HL-60 (cell line): ENCODE measurements around the gene TBCE.

Source experiments
- CTCF ChIP-seq: IDR thresholded peaks from one replicate; pipeline ENCODE4 v1.5.1; 2011; ENCODE audit warnings: low read length, control low read depth, inconsistent platforms; ENCODE audit not compliant: insufficient read depth
- GABPA ChIP-seq: IDR thresholded peaks from 2 replicates; pipeline ENCODE4 v1.6.1; 2012; ENCODE audit warnings: low read depth
- POLR2AphosphoS5 ChIP-seq: IDR thresholded peaks from 2 replicates; pipeline ENCODE4 v1.6.1; 2012; ENCODE audit warnings: low read depth
- REST ChIP-seq: IDR thresholded peaks from 2 replicates; pipeline ENCODE4 v1.6.1; 2012; ENCODE audit warnings: low read depth; ENCODE audit not compliant: insufficient replicate concordance

GRCh38 chr1:235408503-235408960, 41.3 kb downstream of the TBCE start:
- TF ChIP-seq CTCF (no peak), POLR2AphosphoS5 (no peak), REST (no peak), GABPA (no peak)
